NCI-H1436 (cell line): ENCODE measurements around the gene ADRA2A.

ENCODE experiments used
- DNase-seq: peaks from one replicate; lab custom pipeline; 2025; lab: John Stamatoyannopoulos, UW

ADRA2A gene

GRCh38 chr10:111110771-111111170 is 33.9 kb downstream of the ADRA2A start:
- no peak for DNase-seq

DNA sequence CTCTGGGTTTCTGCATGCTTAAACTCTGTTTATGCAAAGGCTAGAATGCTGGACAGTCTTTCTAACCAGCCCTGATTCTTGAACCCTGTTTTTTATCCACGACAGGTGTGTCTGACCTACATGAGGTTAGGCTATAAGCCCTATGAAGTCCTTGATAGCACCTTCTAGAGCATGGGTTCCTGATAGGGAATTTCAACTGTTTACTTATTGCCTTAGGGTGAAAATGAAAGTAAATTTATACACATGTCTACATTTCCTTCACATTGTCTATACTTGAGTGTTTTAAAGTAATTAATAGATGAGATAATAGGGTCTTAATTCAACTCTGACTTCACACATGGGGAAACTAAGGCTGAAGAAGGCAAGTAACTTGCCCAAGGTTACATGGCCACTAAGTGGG is 35.5 kb downstream of the ADRA2A start:
- no peak for DNase-seq

DNA sequence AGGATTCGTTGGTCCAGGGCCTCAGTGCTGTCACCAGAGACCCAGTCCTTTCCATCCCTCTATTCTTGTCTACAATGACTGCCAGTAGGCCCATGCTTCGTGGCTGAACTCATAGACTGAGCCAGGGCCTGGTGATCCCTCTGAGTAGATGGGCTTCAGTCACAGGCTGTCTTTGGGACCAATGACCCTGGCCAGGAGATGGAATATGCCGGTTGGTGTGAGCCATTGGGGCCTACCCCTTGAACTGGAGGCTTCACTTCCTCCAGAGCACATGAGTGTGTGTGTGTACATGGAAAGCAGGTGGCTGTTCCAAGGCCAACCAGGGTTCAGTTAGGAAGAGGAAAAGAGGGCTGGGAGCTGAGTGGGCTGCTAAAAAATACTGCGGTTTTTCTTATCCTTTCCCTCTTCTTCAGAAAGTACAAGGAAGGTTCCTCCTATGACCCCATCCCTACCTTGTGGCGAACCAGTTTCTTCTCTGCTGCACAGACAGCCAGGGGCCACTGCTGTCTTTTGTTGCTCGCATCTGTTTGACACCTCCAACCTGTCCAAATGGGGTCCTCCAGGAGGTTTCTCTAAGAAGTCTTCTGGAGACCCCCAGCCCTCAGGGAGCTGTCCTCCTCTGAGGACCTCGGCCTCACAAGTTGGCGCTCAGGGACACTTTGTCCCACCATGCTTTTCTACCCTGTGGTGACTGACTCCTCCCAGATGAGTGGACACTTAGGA is 36.6 kb downstream of the ADRA2A start:
- no peak for DNase-seq

DNA sequence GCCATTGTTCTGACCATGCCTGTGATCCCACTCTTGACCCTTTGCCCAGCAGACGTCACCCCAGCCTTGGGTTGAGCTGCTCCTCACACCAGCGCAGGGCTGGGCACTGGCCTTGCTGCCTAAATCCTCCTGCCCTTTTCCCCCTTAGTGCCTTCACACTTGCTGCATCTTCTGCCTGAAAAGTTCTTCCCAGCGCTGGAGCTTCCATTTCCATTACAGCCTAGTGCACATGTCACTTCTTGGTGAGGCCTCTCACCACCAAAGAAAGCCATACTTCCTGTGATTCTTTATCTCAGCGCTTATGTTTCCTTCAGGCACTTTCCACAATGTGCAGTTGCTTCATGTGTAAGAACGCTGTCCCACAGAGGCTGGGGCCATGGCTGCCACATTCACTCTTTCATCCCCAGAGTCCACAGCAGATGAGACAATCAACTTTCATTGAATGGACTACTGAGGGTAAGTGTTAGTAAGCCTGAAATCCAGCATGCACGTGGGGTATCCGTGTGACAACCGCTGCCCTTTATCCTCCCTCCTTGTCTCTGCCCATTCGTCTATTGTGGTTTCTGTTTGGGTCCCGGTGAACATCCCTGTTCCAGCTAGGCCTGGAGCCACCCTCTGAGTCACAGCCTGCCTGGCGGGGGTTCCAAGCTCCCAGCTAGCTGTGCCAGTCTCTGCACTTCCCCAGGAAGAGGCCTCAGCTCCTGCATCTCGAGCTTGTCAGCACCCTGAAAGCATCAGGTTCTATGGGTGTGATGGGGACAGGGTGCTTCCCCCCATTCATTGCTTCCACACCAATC is 37.3 kb downstream of the ADRA2A start:
- no peak for DNase-seq

GRCh38 chr10:111114758-111115500 is 38.1 kb downstream of the ADRA2A start:
- DNase-seq = no peak

GRCh38 chr10:111116211-111116610 is 39.4 kb downstream of the ADRA2A start:
- no peak for DNase-seq

DNA sequence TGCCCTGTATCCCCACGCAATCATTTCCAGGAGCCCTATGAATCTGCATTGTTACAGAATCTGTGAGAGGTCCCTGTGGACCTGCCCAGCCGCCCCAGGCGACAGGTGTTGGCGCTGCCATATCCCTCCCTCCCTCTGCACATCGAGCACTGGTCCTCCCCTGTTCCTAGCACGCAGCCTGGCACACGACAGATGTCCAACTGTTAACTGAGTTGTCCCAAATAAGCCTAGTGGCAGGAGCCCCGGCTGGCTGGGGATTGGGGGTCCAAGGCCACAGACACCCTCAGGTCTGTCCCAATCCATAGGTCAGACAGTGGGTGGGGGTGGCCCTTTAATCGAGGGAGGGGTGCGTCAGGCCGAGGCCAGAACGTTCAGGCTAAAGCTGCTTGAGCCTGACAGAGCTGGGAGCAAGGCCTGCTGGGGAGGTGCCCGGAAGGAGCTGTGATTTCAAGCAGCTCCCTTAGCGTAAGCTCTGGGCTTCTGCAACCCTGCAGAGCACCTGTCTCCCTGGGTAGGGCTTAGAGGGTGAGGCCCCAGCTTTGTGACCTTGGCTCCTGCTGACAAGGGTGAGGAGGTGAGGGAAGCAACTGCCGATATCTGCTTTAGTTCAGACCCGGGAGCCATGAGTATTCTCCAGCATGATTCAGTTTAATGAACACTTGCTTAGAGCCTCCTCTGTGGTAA is 40.1 kb downstream of the ADRA2A start:
- peak; percentile 35 for DNase-seq

DNA sequence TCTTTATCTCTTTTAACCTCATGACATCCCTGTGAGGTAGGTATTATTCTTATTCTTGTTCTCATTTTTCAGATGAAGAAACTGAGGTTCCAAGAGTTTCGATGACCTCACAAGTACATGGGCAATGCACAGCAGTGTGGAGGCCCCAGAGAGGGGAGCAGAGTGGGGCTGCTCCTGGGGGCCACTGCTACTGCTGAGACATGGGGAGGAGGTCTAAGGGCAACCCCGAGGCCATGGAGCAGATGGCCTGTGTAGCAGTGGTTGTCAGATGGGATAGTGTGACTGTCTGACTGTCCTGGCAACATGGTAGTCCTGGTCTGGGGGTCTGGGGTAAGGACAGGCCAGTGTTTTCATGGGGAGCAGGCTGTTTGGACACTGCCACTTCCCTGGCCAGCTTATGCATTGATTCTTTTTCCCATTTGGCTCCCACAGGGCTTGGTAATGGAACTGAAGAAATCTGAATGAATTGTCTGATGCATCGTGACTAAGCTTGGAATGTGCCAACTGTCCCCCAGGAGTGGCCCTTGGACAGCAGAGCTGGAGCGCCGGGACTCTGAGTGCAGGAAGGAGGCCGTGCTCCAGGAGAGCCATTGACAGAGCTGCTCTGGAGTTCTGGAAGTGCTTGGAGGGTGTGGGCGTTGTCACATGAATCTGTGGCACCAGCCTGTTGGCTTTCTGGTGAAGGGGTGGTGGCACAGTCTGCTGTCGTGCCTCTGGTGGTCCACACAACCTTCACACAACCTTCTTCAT is 40.9 kb downstream of the ADRA2A start:
- DNase-seq = no peak

- no peak for DNase-seq
Measured at GRCh38 chr10:111118758-111119157, 41.9 kb downstream of the ADRA2A start.

DNA sequence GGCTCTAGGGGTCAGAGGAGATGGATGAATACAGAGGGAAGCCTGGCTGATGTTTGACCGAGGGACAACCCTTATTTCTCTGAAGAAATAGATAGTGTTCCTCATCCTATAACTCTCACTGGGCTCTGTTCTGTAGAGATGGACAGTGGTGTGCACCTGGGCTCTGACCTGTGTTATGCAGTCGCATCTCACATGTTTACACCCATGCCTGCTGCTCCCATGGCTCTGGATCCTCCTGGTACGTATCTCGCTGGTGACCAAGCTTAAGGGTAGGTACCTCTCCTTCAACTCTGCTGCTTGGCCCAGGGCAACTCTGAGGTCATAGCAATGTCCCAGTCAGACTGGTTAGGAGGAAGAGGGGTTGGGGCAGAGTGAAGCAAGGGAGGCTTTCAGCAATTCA is 42.8 kb downstream of the ADRA2A start:
- DNase-seq = no peak

GRCh38 chr10:111122127-111122526 is 45.3 kb downstream of the ADRA2A start:
- no peak for DNase-seq

DNA sequence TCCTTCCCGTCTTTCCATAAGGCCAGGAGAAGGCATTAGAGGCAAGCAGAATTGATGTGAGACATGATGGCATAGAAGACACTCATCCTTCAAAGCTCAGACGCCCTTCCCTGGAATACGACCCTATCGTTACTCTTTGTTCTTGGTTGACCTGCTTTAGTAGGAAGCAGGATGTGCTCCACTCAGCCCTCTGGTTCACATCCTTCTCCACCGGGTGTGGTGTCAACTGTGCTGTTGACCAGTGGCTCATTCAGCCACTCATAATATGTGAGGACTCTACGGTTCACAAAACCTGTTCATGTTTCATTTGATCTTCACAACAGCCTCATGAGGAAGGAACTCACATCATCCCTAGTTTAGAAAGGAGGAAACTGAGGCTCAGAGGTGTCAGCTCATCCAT is 47.1 kb downstream of the ADRA2A start:
- no peak for DNase-seq

- DNase-seq = no peak
Measured at GRCh38 chr10:111125102-111125501, 48.3 kb downstream of the ADRA2A start.

- DNase-seq = no peak
Measured at GRCh38 chr10:111126077-111126476, 49.2 kb downstream of the ADRA2A start.

GRCh38 chr10:111127081-111127848 is 50.4 kb downstream of the ADRA2A start:
- DNase-seq = no peak

- DNase-seq = no peak
Measured at GRCh38 chr10:111128331-111129180, 51.7 kb downstream of the ADRA2A start.

- DNase-seq = no peak
Measured at GRCh38 chr10:111129363-111129762, 52.5 kb downstream of the ADRA2A start.

- DNase-seq = no peak
Measured at GRCh38 chr10:111130471-111130870, 53.6 kb downstream of the ADRA2A start.
